Choroid plexus epithelial cell (primary cell): Measurements from ENCODE around the gene NPHP1.
"Not testable (repeated sequence)": the region's sequence is repeated elsewhere in the genome, so short reads cannot be mapped to it uniquely, and the experiment has no call there.

ENCODE experiments used
- DNase-seq: peaks from one replicate; pipeline ENCODE4 v3.0.0-alpha.2; 2010; ENCODE audit warnings: low read depth
- H3K4me3 ChIP-seq: 2 replicates; pipeline ENCODE4 v1.5.1; 2011; ENCODE audit warnings: low read depth, mild to moderate bottlenecking, control low read depth, low read length, moderate library complexity
- CTCF ChIP-seq: conservative IDR thresholded peaks from 2 replicates; pipeline ENCODE4 v1.5.1; 2011; ENCODE audit warnings: low read depth, mild to moderate bottlenecking, control low read depth, inconsistent platforms, low read length, moderate library complexity

Gene NPHP1

GRCh38 chr2:110115291-110116032 lies 89.4 kb downstream of the NPHP1 start, which contains the start of gene MALL:
Gene MALL (minus strand): TSS chr2:110115822. CDS start chr2:110115792, 30 bp downstream.
- no peak for TF ChIP-seq CTCF
- DNase-seq: no peak

GRCh38 chr2:110114831-110115255 lies 90.0 kb downstream of the NPHP1 start:
- TF ChIP-seq CTCF: no peak
- no peak overlapping the region for H3K4me3 ChIP-seq
- DNase-seq: no peak

More at GRCh38 chr2:110115291-110116032, 89.4 kb downstream of the NPHP1 start, which contains the start of gene MALL:
- peak within 1 kb of the TSS; percentile 52 for H3K4me3 ChIP-seq

GRCh38 chr2:110113961-110114591 lies 90.7 kb downstream of the NPHP1 start:
- no peak for DNase-seq
- peak; percentile 30 for TF ChIP-seq CTCF
- no peak overlapping the region for H3K4me3 ChIP-seq

- H3K4me3 ChIP-seq, DNase-seq: not testable (repeated sequence)
Measured at GRCh38 chr2:110108291-110108690, 96.5 kb downstream of the NPHP1 start.

- TF ChIP-seq CTCF: no peak
- DNase-seq: no peak
- H3K4me3 ChIP-seq: no peak overlapping the region
Measured at GRCh38 chr2:110107092-110108079, 97.4 kb downstream of the NPHP1 start.

- no peak overlapping the region for H3K4me3 ChIP-seq
- no peak for TF ChIP-seq CTCF
- DNase-seq: peak; percentile 74
Measured at GRCh38 chr2:110106642-110107041, 98.2 kb downstream of the NPHP1 start.
